NCI-H1105 treated with DMSO at 0.1 percent for 48 hours (cell line): ENCODE results near the gene RASGRP2.

Experiments used
- DNase-seq: peaks from one replicate; lab custom pipeline; 2025; lab: John Stamatoyannopoulos, UW

RASGRP2 gene

DNA sequence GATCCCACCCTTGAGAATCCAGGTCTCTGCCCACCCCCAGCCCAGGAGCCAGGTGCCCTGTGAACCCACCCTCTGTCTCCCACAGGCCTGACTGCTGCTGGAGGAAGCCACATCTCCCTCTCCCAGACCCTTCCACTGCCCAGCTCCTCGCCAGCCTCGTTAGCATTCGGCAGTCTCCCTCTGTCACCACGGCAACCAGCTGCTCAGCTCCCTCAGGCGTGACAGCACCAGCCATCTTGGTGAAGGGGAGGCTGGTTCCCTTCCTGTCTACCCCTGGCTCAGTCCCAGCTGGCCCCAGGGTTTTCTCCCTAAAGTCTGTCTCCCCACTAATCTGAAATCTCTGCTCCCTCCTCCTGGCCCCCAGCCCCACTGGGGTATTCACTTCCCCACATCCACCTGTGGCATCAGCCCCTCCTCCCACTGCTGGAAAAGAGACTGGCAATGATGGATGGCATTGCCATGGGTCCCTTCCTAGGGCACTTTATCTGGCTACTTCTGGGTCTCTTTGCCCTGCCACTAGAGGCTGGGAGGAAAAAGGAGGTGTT lies 49.0 kb downstream of the RASGRP2 start:
- peak; percentile 69 for DNase-seq

DNA sequence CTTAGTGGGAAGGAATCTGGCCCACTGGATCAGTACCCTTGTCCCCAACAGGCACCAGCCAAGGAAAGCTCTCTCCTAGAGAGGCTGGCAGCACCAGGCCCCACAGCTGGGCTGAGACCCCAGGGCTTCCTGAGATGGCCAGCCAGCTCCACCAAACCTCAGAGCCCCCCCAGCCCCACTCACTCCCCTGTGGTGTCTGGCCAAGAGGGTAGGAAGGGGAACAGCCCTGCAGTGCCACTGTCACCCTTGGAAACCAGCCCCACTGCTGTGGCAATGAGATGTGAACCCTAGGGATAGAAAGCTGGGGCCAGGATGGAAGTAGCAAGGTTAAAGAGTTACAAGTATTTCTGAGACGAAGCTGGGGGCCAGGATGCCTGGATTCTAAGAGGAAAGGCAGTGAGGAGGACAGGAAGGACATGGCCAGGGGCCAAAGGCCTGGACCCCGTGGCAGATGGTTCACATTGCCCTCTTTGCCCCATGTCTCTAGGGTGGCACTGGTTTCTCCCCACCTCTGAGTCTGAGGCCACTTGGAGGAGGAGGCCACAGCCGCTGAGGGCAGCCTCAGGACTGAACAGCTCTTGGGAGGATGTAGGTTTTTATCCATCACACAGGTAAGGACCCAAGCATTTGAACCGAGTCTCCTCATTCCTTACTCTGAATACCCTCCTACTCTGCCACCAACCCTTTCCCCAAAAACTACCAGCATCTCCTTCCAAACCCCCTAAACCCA lies 49.8 kb downstream of the RASGRP2 start:
- DNase-seq = no peak

DNA sequence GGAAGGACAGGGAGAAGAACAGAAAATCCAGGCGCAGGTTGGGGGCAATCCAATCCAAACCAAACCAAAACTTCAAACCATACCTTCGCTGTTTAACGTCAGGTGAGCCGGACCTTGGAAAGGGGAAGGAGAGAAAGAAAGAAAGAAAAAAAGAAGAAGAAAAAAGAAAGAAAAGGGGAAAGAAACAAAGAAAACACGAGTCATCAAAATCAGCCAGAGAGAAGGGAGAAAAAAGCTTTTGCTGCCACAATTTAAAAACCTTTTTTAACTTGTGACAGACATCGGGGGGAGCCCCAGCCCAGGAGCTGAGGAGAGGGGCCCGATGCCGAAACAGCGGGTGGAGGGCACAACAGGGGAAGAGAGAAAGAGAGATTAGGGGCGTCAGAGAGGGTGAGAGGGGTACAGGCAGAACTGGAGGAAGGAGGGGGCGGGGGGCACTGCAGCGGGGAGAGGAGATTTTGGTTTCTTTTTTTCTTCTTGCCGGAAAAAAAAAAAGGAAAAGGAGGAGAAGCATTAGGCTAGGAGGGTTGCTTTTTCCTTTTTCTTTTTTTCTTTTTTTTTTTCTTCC lies 51.1 kb downstream of the RASGRP2 start:
- no peak for DNase-seq

DNA sequence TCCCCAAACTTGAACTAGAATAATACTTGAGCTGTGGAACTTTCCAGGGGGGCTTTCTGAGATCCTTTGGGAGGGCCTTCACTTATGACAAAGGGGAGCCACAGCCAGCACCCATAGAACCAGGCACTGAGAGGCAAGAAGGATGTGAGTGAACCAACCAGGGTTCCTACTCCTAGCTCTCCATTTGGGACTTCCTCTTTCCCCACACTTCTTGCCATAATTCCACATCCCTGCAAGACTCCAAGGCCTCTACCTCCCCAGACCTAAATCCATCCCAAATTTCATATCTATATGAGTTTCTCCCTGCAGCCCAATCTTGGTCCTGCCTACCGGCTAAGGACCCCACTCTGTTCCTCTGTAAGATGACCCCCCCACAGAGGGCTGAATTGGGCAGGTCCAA lies 52.4 kb downstream of the RASGRP2 start:
- DNase-seq = no peak

DNA sequence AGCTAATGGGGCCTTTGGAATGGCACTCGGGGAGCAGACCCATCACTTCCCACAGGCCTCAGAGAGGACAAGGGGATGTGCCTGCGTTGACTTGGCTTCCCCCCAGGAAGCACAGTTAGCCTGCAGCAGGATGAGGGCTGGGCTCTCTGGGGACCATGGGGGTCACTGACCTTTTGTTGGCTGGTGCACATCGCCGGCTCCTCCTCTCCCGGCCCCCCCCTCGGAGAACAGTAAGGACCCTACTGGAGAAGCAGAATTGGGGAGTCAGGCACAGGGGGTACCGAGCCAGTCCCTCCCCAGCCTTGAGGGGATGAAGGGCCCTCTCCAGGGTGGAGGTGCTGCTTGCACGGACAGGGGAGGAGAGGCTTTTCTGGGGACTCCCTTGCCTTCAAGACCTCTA lies 53.7 kb downstream of the RASGRP2 start:
- DNase-seq = no peak

DNA sequence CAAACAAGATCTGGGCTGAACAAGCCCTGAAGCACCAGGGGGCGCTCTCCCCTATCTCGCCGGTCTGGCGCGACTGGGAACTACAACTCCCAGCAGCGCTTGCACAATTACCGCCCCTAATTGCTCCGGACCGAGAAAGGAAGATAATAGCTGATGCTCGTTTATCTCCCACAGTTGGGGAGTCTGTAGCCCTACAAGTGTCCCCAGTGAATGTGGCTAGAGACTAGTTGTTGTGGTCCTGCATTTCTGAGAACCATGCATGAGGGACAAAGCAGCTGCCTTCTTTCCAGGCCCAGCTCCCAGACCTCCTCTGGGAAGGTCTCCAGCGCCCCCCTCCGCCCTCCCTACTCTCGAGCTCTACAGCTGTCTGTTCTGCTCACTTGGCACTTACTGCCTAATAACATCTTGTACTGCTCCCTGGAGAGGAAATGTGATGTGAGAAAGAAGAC lies 55.4 kb downstream of the RASGRP2 start:
- DNase-seq = peak; percentile 90

DNA sequence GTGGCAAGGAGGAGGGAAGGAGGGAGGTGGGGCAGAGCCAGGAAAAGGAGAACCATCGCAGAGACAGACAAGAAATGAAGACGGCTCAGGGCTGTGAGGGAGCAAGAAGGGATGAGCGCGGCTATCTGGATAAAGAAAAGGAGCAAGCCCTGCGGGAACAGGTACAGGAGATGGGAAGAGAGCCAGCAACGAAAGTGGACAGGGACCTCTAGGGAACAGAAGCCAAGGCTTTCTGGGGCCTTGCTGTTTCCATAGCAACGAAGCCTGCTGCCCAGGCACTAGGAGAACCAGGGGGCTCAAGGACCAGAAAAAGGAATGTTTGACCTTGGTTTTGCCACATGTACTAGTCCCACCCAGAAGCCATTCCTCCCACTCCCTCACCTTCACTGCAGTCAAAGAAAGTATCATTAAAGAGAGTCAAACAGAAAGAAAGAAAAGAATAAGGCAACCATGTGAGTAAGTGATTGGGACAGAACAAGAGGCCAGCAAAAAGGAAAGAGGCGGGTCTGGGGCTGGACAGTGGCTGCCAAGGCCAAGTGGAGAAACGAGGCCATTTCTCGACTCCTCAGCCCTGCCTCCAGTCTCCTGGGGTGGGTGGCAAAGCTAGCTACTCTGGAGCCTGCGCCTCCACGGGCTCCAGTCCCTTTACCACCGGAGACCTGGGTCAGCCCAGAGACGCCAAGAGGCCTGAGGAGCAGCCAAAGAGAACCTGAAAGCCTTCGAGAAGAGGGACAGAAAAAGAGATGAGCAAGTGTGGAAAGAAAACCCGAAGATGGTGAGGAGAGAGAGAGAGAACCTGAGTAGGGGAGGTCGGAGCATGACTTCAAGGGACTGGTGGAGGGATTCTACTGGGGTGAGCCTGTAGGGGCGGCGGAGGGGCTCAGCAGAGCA lies 56.1 kb downstream of the RASGRP2 start:
- DNase-seq = no peak

DNA sequence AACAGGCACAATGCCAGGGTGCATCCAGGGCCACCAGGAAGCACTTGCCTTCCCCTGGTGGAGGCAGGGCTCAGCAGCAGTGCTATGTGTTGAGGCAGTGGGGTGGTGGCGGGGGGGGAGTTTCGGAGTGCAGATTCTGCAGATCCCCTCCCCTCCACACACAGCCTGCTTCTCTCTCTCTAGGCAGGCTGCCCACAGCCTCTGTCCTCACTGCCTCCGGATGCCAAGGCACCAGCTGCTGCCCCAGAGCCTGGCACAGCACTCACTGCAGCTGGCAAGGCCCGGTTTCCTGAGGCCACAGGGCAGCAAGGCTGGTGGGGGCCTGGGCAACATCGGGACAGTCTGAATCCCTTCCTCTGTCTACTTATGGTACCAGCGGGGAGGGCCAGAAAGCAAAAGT lies 56.7 kb downstream of the RASGRP2 start:
- DNase-seq = no peak

DNA sequence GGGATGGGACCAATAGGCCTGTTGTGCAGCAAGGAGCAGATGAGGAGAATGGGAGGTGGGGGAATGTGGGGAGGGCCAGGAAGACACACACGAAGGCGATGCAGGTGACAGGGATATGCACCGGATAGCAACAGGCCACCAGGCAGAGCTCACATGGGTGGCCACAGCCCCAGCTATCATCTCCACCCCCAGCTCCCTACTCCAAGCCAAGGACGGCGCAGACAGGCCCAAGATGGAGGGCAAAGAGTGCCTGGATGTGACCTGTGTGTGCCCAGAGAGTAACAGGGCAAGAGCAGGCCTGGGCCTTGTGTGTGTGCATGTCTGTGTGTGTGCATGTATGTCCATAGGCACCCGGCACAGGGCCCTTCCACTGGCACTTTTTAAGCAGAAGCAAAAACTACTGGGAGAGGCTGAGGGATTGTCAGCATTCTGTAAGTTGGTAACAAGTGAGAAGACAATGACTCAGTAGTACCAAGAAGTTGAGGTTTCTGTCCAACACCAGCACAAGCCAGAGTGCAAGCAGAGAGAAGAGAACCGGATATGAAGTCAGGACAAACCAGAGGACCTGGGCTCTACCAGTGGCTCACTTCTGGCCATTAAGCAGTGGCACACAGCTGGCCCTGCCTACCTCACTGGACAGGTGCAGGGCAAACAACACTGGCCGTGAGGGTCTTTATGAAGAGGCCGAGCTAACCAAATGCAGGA lies 57.3 kb downstream of the RASGRP2 start:
- no peak for DNase-seq

DNA sequence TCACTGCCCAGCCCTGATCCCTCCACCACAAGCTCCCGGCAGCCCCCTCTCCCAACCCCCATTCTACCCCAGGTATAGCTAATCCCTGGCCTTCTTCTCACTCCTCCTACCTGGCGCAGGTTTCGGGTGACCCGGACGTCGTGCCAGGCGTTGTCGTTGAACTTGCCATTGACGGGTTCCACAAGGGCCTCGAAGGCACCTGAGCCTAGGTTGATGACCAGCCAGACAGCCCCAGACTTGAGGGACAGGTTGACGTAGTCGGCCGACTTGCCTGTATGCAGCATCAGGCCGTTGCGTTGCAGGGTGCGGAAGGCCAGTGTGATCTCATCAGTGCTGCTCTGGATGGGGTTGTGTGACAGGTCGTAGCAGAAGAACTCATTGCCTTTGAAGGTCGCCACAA lies 58.4 kb downstream of the RASGRP2 start:
- DNase-seq = no peak

DNA sequence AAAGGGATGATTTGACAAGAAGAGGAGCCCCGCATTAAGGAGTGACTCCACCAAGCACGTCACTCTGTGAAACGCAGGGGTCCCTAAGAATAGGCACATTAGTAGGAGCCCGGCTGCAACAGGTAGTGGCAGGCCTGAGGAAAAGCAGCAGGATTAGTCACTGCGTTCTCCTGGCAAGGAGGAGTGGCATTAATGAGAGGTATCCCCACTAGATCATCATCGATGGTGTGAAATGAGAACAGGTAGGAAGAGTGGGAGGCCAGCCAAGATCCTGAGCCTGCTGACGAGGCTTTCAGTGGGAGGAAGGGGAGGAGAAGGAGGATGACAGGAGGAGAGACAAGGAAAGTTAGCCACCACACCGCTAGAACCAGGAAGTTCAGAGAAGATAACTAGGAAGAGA lies 59.6 kb downstream of the RASGRP2 start:
- DNase-seq = no peak

DNA sequence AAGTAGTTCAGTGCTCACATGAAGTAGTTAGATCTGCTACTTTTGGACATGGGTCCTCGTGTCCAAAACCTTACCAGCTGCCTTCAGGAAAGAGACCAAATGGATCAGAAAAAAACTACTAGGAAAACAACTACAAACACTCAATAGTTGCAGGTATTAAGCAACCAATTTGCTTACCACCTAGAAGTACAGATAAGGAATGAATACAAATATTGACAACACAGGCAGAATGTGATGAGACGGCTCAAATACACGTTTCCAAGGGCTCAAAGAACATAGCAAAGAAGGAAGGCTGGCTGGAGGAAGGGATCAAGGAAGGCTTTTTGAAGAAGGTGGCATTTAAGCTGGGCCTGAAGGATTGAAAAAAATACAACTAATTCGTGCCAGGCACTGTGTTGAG lies 62.8 kb downstream of the RASGRP2 start:
- no peak for DNase-seq

DNA sequence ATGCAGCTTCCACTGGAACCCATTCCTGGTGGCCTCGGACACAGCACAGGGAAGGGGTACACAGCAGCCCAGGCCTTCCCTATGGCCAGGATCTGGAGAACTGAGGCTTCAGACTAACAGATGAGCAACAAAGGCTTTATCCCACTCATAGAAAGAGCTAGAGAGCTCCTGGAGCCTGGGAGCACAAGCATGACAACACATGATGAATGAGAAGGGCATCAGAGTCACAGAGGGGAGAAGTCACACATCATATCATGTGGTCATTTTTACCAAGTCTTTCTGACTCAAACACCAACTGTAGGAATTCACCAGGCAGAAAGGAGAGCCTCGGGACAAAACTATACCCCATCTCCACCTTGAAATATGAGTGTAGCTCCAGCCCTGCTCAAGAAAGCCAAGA lies 64.1 kb downstream of the RASGRP2 start:
- no peak for DNase-seq

DNA sequence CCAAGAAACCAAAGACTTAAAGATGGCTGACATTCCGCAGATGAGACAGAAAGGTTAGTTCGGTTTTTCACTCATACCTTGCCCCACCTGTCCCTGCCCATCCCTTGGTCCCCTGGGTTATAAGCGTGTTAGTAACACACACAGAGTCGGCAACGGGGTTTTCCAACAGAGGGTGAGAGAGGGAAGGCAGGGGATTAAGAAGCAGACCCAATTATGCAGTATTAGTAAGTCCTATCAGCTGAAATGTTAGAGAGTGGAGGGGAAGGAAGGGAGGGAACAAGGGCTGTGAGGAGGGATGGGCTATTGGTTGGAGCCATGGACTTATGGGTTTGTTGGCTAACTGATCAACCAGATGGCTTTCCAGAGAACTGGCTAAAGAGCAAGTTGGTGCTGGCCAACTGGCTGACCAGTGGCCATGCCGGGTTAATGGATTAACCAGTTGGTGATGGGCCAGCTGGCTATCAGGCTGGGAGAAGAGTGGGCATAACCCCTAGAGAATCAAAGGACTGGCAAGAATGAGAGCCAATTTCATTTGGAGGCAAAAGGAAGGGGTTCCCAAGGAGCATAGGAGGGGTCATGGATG lies 66.4 kb downstream of the RASGRP2 start:
- DNase-seq = no peak
